ENCODE data around the gene PSME3IP1. TPM values are rescaled to one million over a fixed set of nuclear protein-coding genes. Genes with fewer than 3 reads are reported as not detected.

Gene PSME3IP1
- total and polyA plus RNA-seq, 9 of the 15 experiments (the other 6 are each of a cell fraction or from before 2014, with no cell fraction given): 63.8 to 187 (median 142) TPM

DNA sequence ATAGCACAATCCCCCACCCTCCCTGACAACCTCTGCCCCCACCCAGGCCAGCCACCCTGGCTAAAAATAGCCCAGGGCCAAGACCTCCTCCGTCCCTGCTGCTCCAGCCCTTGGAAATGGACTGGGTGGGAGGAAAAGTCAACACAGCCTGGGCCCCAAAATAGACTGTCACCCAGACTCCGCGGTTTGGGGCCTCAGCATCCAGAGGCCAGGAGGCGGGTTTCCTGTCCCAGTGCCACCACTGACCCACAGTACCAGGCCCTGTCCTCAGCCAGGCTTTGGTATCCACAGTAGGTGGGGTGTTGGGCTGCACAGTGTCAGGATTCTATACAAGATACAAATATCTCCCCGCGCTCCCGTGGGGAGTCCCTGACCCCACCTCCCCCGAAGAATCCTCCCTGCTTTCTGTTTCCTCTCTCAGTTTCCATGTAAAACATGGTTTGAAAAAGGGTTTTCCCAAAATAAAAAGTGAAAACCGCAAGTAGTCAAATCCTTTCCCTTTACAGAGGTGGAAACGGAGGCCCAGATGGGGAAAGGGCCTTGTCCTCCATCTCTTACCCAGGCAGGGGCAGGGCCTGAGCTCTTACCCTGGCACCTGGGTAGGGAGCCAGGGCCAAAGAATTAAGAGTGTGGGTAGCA is 73.3 kb downstream of the PSME3IP1 start:
- H3K27ac ChIP-seq (ENCODE audit: extremely low read depth, low read depth, low read length): no peak overlapping the region
- POLR2A ChIA-PET: interaction anchor here (1.2 to 1.8 kb wide), 2 partner anchors 10 to 12 kb away, joined by 3 to 5 read pairs; no protein-coding TSS in a partner anchor
- H3K4me2 ChIP-seq (ENCODE audit: insufficient read depth, low read length): no peak overlapping the region
- in situ Hi-C loops (cut with MboI): no loop called here
- no peaks in the 10 kb centered on the region for H3K79me2 ChIP-seq (ENCODE audit: control insufficient read depth, insufficient read depth, low read length)
- peak overlapping the region in 1 of 2 experiments; percentile 60; a peak in 2 of 4 replicates for H3K9ac ChIP-seq (ENCODE audit: insufficient read depth in 1 of 2, low read depth in 2 of 2, low read length in 2 of 2)
- H3K4me3 ChIP-seq: no peak overlapping the region
- ATAC-seq: no peak
- FAIRE-seq: no peak
- H3K4me1 ChIP-seq (replicated peaks in 1 of 2; ENCODE audit: control insufficient read depth in 2 of 2, insufficient read depth in 2 of 2, low read length in 2 of 2): peaks cover 22 to 24% of the 10 kb centered on the region in 2 experiments
- TF ChIP-seq NFATC3 (IDR thresholded peaks at IDR 0.05) (no peak), ZNF224 (CRISPR knock-in tag; IDR thresholded peaks at IDR 0.05) (no peak), MEF2A (IDR thresholded peaks at IDR 0.05; ENCODE audit: control insufficient read depth, low read depth, low read length) (peak; percentile 84; the same call in 1 of the 2 replicates), ZBTB7A (IDR thresholded peaks at IDR 0.05; ENCODE audit: borderline replicate concordance, control insufficient read depth, low read depth, low read length) (peak; percentile 39; the same call in 1 of the 2 replicates), MEF2D (tag; conservative IDR thresholded peaks at IDR 0.05; ENCODE audit: low read depth) (peak; percentile 57; the same call in 1 of the 2 replicates)
- 0 out of 2 replicates have a peak, but pooled peaks cover 3% of the 10 kb centered on the region for H4K20me1 ChIP-seq (replicated peaks; ENCODE audit: control insufficient read depth, insufficient read depth, low read length)
- no peaks in the 10 kb centered on the region; a peak in 1 of 5 replicates for H3K27me3 ChIP-seq (ENCODE audit: control insufficient read depth in 2 of 2, insufficient read depth in 2 of 2, low read length in 2 of 2)
- H3K9me3 ChIP-seq (replicated peaks; ENCODE audit: control insufficient read depth, insufficient read depth, low read depth, low read length): no peaks in the 10 kb centered on the region
- CTCF ChIA-PET (ENCODE audit: low intra/inter-chr PET ratio): no interaction called here
- 37% methylated on average over 10 of the region's 10 CpGs for WGBS (ENCODE audit: insufficient coverage, low coverage, missing lambda C conversion rate)
- peak in 1 of 4 experiments; percentile 43 for DNase-seq (ENCODE audit: extremely low read depth in 1 of 4, low spot score in 3 of 4)
- H2AFZ ChIP-seq (ENCODE audit: low read depth, low read length): no peak overlapping the region
- intact Hi-C loops (cut with micrococcal nuclease): no loop called here
- no TSS peak for BruUV-seq (replicated peaks)
- no peaks in the 10 kb centered on the region for H3K36me3 ChIP-seq (ENCODE audit: control insufficient read depth, insufficient read depth, low read length)
- no peaks in the 10 kb centered on the region for H3K9me1 ChIP-seq (ENCODE audit: control insufficient read depth, insufficient read depth, low read length)

Measured in K562 (cell line).